HG03045 (cell line): ENCODE data around the gene QDPR.

Experiments used
- ATAC-seq: cut with Tn5 transposase; IDR thresholded peaks from one replicate; pipeline ENCODE4 v1.9.1; 2021; ENCODE audit warnings: mild to moderate bottlenecking, moderate library complexity; ENCODE audit not compliant: unreplicated experiment

QDPR gene

GRCh38 chr4:17436750-17437090 is 75.2 kb downstream of the QDPR start:
- no peak for ATAC-seq
